Heart left ventricle (tissue), 16 donors: ENCODE measurements around the gene OLFML2B. TPM values are rescaled to one million over a fixed set of nuclear protein-coding genes. Genes with fewer than 3 reads are reported as not detected.

ENCODE experiments used
- ATAC-seq, 4 donors: fragments of 200-7000 bp; cut with Tn5 transposase; one replicate each; pipeline ENCODE4 v1.9.1; 2020 to 2022; ENCODE audit warnings: moderate library complexity in 4 of 4, mild to moderate bottlenecking in 3 of 4, moderate number of reproducible peaks in 1 of 4
- DNase-seq, 5 donors: peaks; one replicate each; pipeline ENCODE4 v3.0.0-alpha.2; 2020
- H3K27ac ChIP-seq, 12 donors: fragments of 200-600 bp; sonication (generic) in 4 of 12; one replicate each; pipeline versions ENCODE4 v1.5.0 to v1.8.0; 2016 to 2022; ENCODE audit warnings: mild to moderate bottlenecking in 2 of 12
- H3K27me3 ChIP-seq, 9 donors: fragments of 200-600 bp; sonication (generic) in 2 of 9; one replicate each; pipeline versions ENCODE4 v1.5.1 to v1.8.0; 2016 to 2022; ENCODE audit warnings: mild to moderate bottlenecking in 3 of 9
- H3K36me3 ChIP-seq, 9 donors: fragments of 200-600 bp; sonication (generic) in 2 of 9; one replicate each; pipeline versions ENCODE4 v1.5.0 to v1.8.0; 2018 to 2022; ENCODE audit warnings: mild to moderate bottlenecking in 2 of 9
- H3K4me1 ChIP-seq, 12 donors: fragments of 200-600 bp; sonication (generic) in 4 of 12; one replicate each; pipeline versions ENCODE4 v1.5.0 to v1.8.0; 2016 to 2022; ENCODE audit warnings: mild to moderate bottlenecking in 3 of 12
- H3K4me3 ChIP-seq, 12 donors: fragments of 200-600 bp; sonication (generic) in 4 of 12; one replicate each; pipeline versions ENCODE4 v1.5.0 to v1.8.0; 2017 to 2022; ENCODE audit warnings: mild to moderate bottlenecking in 9 of 12, moderate library complexity in 4 of 12
- H3K9me3 ChIP-seq, 12 donors: fragments of 200-600 bp; sonication (generic) in 4 of 12; one replicate each; pipeline versions ENCODE4 v1.5.0 to v1.8.0; 2016 to 2022; ENCODE audit warnings: mild to moderate bottlenecking in 1 of 12
- CTCF ChIP-seq, 12 donors: fragments of 200-600 bp; sonication (generic) in 4 of 12; IDR thresholded peaks; one replicate each; pipeline versions ENCODE4 v1.5.0 to v1.8.0; 2018 to 2022; ENCODE audit warnings: antibody characterized with exemption in 12 of 12, mild to moderate bottlenecking in 5 of 12
- POLR2A ChIP-seq, 2 donors: fragments of 450-650 bp; IDR thresholded peaks; one replicate each; pipeline ENCODE4 v1.6.1; 2017; ENCODE audit warnings: antibody characterized with exemption in 2 of 2, mild to moderate bottlenecking in 2 of 2, moderate library complexity in 2 of 2
- WGBS, 4 donors: extraction: QIAGEN DNeasy Blood & Tissue Kit in 2 of 4; methylation state at CpG; one replicate each; pipeline versions ENCODE4 v1.1.5 to v1.1.7; 2013 to 2018; 5-methylcytosine and 5-hydroxymethylcytosine counted together
- intact Hi-C, 10 donors: fragments of 100-400 bp; cut with DNase I; formaldehyde crosslinking; loops; one replicate each; pipeline versions ENCODE4 v1.11.1 to v1.14.2; 2022
- polyA plus RNA-seq, 2 donors: library from polyadenylated mRNA; stranded (reverse); fragments of 200-250 nt; gene quantifications; one replicate each; pipeline ENCODE4 v1.2.3, GENCODE V29; 2013
- total RNA-seq, 9 donors: library from RNA; depleted of rRNA in 2 of 9; stranded (reverse); fragments of >200 nt in 2 of 9; fragmentation: NEBNext Ultra II Directional in 3 of 9; extraction: Animal tissue kit (Norgen Biotek cat#: 25700) in 3 of 9; gene quantifications; one replicate each; pipeline versions ENCODE4 v1.1.0 to v1.2.4, GENCODE V29; 2016 to 2023
- donor health status: ischemic (EF 13 %, LVEDD 7.1; RV severe dilation, severe dysfunction).
- donor health status: healthy with polysubstance abuse.
- donor health status: DM: no; HTN: yes; CAD: no.
- donor health status: DM: no; HTN: no; CAD: no.
- donor health status: ischemic (EF 25% LVEDD 6.9; RV normal size, moderate dysfunction).
- donor health status: ischemic (EF 25% LVEDD 5.7; RV mildly dilated, moderate dysfunction).
- donor health status: healthy.
- donor health status: DM: yes; HTN: yes; CAD: no.
- donor health status: ischemic (EF 35%, LVEDD 5.7; RV mildly dilated, moderate dysfunction).
- donor health status: nonischemic (EF 11% LVEDD 7.7; RV severe dilation, severe dysfunction).
- donor health status: DM: yes; HTN: yes; CAD: no.
- donor health status: PGD.
- donor health status: ischemic (EF 29% LVEDD 5.4; RV normal size, mild dysfunction).
- donor health status: nonischemic (EF 23%, LVEDD 6.1; RV moderate dilation, normal function).

Gene OLFML2B
- total and polyA plus RNA-seq, 11 donors = 0.75 to 39.2 (median 2.8) TPM

- peaks cover 0 to 7% (median 0%) of the 10 kb centered on the region in 12 donors for H3K4me1 ChIP-seq
- H3K27me3 ChIP-seq = peaks cover 0 to 5% (median 0%) of the 10 kb centered on the region in 9 donors
- WGBS, 4 donors = 78 to 98% (median 93%) methylated on average over 1 of the region's 1 CpG
- H3K36me3 ChIP-seq = no peaks in the 10 kb centered on the region
- DNase-seq (no peak), ATAC-seq (no peak)
- H3K9me3 ChIP-seq = no peaks in the 10 kb centered on the region
- H3K27ac ChIP-seq = no peak overlapping the region
- no peak for TF ChIP-seq POLR2A (IDR thresholded peaks at IDR 0.05)
- no peak for TF ChIP-seq CTCF (IDR thresholded peaks at IDR 0.05)
- intact Hi-C loops = loop anchor here (2.0 to 10.0 kb wide), 6 partner anchors 169 to 244 kb away; no protein-coding TSS in a partner anchor
- no peak overlapping the region for H3K4me3 ChIP-seq
Measured at GRCh38 chr1:162036163-162036562, 12.5 kb upstream of the OLFML2B start.

DNA sequence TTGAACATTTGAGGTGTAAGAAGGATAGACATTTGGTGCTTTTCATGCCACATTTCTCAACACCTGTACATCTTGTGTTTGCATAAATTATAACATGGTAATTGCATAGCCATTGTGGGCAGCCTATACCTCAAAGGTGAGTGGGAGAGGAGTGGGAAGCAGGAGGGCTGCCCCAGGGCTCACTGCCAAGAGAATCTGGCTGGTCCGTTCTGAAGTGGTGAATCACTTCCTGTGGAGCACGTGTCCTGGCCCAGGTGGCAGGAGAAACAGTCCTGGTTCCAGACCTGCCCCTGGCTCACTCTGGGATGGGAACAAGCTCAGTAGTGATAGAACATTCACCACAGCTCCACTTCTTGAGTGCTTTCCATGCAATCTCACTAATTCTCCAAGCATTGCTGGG, 11.6 kb upstream of the OLFML2B start:
- ATAC-seq (no peak), DNase-seq (no peak)
- H3K4me1 ChIP-seq = peaks cover 0 to 7% (median 0%) of the 10 kb centered on the region in 12 donors
- H3K9me3 ChIP-seq = no peaks in the 10 kb centered on the region
- no peak overlapping the region for H3K27ac ChIP-seq
- TF ChIP-seq POLR2A (IDR thresholded peaks at IDR 0.05) (no peak), CTCF (IDR thresholded peaks at IDR 0.05) (no peak)
- peaks cover 0 to 5% (median 0%) of the 10 kb centered on the region in 9 donors for H3K27me3 ChIP-seq
- 29 to 42% (median 39%) methylated on average over 2 of the region's 2 CpGs for WGBS, 4 donors
- H3K4me3 ChIP-seq = no peak overlapping the region
- no peaks in the 10 kb centered on the region for H3K36me3 ChIP-seq
- intact Hi-C loops = loop anchor here in 8 of 10 donors (5.0 to 10.0 kb wide), 4 partner anchors 168 to 243 kb away; no protein-coding TSS in a partner anchor

DNA sequence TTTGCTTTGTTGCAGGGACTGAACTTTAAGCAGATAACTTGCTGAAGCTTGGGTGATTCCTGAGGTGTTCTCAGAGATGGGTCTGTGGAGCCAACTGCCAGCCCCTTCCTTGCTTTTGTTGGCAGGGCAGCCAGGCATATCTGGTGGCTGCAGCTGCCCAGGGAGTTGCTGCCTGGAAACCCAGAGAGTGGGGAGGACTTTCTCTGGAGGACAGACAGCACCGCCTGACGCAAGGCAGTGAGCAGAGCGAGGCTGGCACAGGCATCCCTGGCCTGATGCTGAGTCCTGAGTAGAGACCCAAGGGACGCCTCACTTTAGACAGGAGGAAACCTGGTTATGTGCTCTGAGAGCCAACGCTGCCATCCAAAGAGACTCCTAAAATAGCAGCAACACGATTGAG, 9.8 kb upstream of the OLFML2B start:
- Histone ChIP-seq H3K4me3 (no peak overlapping the region), H3K4me1 (peaks cover 0 to 7% (median 0%) of the 10 kb centered on the region in 12 donors), H3K27ac (peak overlapping the region in 2 of 12 donors; percentile 16 to 19), H3K27me3 (peaks cover 0 to 5% (median 0%) of the 10 kb centered on the region in 9 donors), H3K9me3 (no peaks in the 10 kb centered on the region), H3K36me3 (no peaks in the 10 kb centered on the region)
- 37 to 44% (median 38%) methylated on average over 5 to 6 of the region's 6 CpGs for WGBS, 4 donors
- intact Hi-C loops = loop anchor here in 5 of 10 donors (10.0 kb wide), 1 partner anchor 169 kb away; no protein-coding TSS in a partner anchor
- peak in 4 of 5 donors; percentile 35 to 77 (median 54) for DNase-seq
- ATAC-seq = peak; percentile 88 to 95 (median 94)
- TF ChIP-seq POLR2A (IDR thresholded peaks at IDR 0.05) = no peak
- peak in 2 of 12 donors; percentile 17 to 35 for TF ChIP-seq CTCF (IDR thresholded peaks at IDR 0.05)

GRCh38 chr1:162030759-162031280, 7.2 kb upstream of the OLFML2B start:
- 86 to 95% (median 92%) methylated on average over 3 of the region's 3 CpGs for WGBS, 4 donors
- no peak for TF ChIP-seq POLR2A (IDR thresholded peaks at IDR 0.05)
- TF ChIP-seq CTCF (IDR thresholded peaks at IDR 0.05) = no peak
- Histone ChIP-seq H3K4me3 (no peak overlapping the region), H3K36me3 (no peaks in the 10 kb centered on the region), H3K9me3 (no peaks in the 10 kb centered on the region), H3K27ac (no peak overlapping the region), H3K27me3 (peaks cover 0 to 13% (median 0%) of the 10 kb centered on the region in 9 donors), H3K4me1 (peaks cover 0 to 7% (median 0%) of the 10 kb centered on the region in 12 donors)
- DNase-seq (no peak), ATAC-seq (no peak)
- intact Hi-C loops = loop anchor here in 5 of 10 donors (10.0 kb wide), 1 partner anchor 166 kb away; no protein-coding TSS in a partner anchor
